Measurements from ENCODE around the gene GPR78.
"Not testable (repeated sequence)": the region's sequence is repeated elsewhere in the genome, so short reads cannot be mapped to it uniquely, and the experiment has no call there.

Gene GPR78

DNA sequence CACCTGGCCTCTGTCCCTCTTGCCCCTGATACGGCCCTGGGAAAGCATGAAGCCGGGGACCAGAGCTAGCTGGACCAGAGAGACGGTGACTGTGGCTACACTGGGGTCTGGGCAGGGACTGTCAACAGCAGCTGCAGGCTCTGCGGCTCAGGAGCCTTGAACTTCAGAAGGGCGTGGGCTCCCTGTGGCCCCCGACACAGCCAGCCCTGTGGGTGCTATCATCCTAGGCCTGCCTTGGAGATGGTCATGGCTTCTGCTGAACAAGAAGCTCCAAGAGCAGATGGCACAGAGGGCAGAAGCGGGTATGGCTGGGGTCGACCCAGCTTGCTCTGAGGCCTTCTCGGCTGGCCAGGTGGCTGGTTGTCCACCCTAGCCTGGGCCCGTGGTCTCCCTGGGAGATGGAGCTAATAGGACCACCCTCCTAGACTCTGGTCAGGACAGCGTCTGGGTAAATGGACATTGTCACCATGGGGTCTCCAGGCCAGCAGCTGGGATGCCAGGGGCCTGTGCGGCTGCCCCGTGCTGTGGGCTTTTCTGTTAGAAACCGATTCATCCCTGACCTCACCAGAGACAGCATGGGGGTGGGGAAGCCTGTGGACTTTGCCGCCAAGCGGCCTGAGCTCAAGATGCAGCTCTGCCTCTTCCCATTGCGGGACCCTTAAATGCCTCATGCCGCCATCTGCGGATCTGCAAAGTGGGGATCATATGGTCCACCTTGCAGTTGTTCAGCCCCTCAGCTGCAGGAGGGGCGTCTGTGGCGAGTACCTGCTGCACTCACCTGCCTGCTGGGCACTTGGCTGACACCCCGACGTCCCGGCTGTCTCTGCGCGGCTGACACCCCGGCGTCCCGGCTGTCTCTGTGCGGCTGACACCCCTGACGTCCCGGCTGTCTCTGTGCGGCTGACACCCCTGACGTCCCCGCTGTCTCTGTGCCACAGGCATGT, 33.5 kb downstream of the GPR78 start:
- no peaks in the 10 kb centered on the region for H3K27me3 Mint-ChIP-seq
- CTCF ChIA-PET, result interaction anchor here (1.0 kb wide), 1 partner anchor 306 kb away, joined by 3 read pairs; no protein-coding TSS in a partner anchor
- no peak overlapping the region for H3K27ac Mint-ChIP-seq
- H3K36me3 Mint-ChIP-seq, result no peaks in the 10 kb centered on the region
- DNase-seq, result no peak
- H3K9me3 Mint-ChIP-seq, result no peaks in the 10 kb centered on the region
- H3K4me3 Mint-ChIP-seq, result no peak overlapping the region
- H3K4me1 Mint-ChIP-seq, result no peaks in the 10 kb centered on the region

DNA sequence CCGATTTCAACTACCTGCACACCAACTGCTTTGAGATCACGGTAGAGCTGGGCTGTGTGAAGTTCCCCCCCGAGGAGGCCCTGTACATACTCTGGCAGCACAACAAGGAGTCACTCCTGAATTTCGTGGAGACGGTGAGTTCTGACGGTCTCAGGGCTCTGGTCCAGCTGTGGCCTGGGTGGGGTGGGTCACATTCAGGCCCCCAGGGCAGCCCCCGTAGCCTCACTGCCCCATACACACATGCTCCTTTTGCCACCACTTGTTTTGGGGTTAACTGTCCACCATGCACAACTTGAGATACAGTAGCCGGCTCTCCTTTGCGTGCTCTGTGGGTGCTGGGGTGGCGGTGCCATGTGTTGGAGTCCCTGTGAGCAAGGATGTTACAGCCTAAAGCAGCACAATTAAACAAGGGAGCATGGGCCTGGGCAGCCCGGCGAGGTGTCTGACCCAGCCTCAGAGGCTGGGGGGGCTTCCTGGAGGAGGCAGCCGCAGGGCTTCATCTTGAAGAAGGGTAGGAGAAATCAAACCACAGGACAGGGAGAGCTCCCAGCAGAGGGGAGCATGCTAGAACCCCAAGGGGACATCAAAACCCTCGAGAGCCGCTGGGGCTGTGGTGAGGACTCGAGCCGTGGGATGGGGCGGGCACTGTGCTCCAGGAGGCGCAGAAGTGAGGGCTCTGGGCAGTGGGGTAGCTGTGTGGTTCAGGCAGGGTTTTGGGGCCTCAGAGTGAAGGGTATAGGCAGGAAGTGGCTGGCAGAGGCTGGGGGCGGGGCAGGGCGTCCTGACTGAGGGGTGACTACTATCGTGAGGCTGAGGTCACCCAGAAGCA, 34.4 kb downstream of the GPR78 start:
- CTCF ChIA-PET, result no interaction called here
- Mint-ChIP-seq H3K27me3 (no peaks in the 10 kb centered on the region), H3K36me3 (no peaks in the 10 kb centered on the region), H3K9me3 (no peaks in the 10 kb centered on the region), H3K27ac (no peak overlapping the region), H3K4me1 (no peaks in the 10 kb centered on the region), H3K4me3 (no peak overlapping the region)
- DNase-seq, result no peak

DNA sequence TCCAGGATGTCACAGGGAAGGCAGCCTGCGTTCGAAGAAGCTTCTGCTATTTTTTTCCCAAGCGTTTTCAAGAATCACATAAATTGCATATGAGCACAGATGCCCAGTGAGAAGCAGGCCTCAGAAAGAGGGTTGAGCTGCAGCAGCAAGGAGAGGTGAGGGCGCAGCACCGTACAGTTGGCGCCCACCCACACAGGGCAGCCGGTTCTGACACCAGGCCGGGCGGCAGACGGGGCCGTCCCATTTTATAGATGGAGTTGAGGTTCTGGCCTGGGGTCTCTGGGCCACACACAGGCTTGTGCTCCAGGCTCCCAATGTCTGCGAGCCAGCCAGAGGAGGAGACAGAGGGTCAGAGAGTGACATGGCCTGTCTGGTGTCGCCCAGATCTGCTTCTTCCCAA, 35.2 kb downstream of the GPR78 start:
- no peaks in the 10 kb centered on the region for H3K4me1 Mint-ChIP-seq
- CTCF ChIA-PET, result no interaction called here
- no peak overlapping the region for H3K4me3 Mint-ChIP-seq
- no peak overlapping the region for H3K27ac Mint-ChIP-seq
- no peaks in the 10 kb centered on the region for H3K36me3 Mint-ChIP-seq
- H3K9me3 Mint-ChIP-seq, result no peaks in the 10 kb centered on the region
- H3K27me3 Mint-ChIP-seq, result no peaks in the 10 kb centered on the region
- DNase-seq, result no peak

DNA sequence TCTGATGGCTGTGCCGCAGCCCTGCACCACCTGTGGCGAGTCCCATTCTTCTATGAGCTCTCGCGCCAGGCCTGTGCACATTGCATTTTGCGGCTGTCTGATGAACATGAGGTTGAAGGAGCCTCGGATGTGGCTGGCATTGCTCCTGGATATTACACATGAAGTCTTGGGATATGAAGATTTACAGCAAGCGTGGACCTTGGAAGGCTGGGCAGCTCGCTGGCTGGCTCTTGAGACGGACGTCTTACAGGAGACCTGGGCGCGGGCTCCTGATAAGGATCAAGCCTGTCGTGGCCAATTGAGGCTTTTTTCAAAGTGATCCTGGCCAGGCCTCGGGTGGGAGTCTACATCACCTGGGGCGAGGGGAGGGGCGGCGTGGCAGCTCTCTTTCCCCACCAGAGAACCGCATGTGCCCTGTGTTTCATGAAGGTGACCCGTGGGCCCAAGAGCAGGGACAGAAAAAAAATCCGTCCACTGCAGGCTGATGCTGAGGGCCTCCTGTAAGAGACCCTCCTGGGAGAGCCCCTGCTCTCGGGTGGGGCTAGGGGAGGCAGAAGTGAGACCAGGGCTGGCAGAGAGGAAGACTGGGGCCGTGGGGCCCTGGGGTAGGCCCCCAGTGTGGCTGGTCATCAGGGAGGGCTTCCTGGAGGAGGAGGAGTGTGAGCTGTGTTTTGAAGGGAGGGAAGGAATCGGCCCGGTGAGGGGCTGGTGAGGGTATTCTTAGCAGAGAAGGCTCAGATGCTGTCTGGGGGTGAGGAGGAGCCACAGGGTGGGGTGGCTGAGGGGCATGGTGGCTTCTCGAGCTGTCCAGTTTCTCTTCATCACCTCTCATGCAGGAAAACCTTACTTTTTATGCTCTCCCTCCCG, 36.0 kb downstream of the GPR78 start:
- Mint-ChIP-seq H3K36me3 (no peaks in the 10 kb centered on the region), H3K9me3 (no peaks in the 10 kb centered on the region), H3K4me3 (no peak overlapping the region), H3K27me3 (no peaks in the 10 kb centered on the region), H3K27ac (no peak overlapping the region), H3K4me1 (no peaks in the 10 kb centered on the region)
- CTCF ChIA-PET, result no interaction called here
- no peak for DNase-seq

DNA sequence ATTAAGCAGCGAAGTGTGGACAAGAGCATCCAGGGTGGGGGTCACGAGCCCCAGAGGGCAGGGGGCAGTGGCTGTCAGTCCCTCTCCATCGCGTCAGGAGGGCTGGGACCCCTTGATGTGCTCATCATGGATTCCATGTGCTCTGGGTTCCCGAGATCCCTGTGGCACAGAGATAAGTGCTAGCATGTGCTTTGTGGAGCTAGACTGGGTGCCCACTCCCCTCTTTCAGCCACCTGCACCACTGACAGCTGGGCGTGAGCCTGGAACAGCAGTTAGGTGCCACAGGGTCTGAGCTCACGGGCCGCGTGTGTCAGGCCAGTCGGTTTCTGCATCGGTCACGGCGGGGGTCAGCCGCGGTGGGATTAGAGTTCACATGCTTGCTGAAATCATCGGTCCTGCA, 36.6 kb downstream of the GPR78 start:
- H3K9me3 Mint-ChIP-seq, result no peaks in the 10 kb centered on the region
- H3K36me3 Mint-ChIP-seq, result no peaks in the 10 kb centered on the region
- no peak overlapping the region for H3K4me3 Mint-ChIP-seq
- CTCF ChIA-PET, result no interaction called here
- H3K27ac Mint-ChIP-seq, result no peak overlapping the region
- DNase-seq, result no peak
- H3K4me1 Mint-ChIP-seq, result no peaks in the 10 kb centered on the region
- no peaks in the 10 kb centered on the region for H3K27me3 Mint-ChIP-seq

DNA sequence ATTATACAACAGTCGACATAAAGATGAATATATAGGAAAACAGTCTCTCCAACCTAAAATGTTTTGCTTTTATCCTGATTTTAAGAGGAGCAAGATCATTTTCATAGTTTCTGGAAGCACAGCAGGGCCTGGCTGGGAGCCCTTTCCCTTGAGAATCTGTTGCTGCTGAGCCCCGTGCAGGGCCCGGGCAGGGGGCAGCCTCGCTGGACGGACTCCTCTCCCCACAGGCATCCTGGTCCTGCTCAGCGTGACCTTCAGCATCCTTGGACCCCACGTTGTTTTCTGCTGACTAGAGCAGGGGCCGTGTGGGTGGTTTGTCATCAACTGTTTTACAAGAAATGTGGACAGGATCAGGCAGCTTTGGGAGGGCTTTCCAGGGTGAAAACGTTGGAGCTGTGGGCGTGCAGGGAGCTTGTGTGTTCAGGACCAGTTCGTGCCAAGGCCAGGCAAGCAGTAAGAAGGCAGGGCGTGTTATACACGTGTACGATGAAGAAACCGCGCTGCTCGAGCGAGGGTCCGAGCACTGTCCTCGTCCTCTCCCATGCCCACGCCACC, 37.4 kb downstream of the GPR78 start:
- no peaks in the 10 kb centered on the region for H3K27me3 Mint-ChIP-seq
- no peak overlapping the region for H3K4me3 Mint-ChIP-seq
- H3K36me3 Mint-ChIP-seq, result no peaks in the 10 kb centered on the region
- H3K27ac Mint-ChIP-seq, result no peak overlapping the region
- H3K4me1 Mint-ChIP-seq, result no peaks in the 10 kb centered on the region
- CTCF ChIA-PET, result interaction anchor here (1.3 kb wide), 1 partner anchor 10 kb away, joined by 3 read pairs; no protein-coding TSS in a partner anchor
- no peak for DNase-seq
- H3K9me3 Mint-ChIP-seq, result no peaks in the 10 kb centered on the region

DNA sequence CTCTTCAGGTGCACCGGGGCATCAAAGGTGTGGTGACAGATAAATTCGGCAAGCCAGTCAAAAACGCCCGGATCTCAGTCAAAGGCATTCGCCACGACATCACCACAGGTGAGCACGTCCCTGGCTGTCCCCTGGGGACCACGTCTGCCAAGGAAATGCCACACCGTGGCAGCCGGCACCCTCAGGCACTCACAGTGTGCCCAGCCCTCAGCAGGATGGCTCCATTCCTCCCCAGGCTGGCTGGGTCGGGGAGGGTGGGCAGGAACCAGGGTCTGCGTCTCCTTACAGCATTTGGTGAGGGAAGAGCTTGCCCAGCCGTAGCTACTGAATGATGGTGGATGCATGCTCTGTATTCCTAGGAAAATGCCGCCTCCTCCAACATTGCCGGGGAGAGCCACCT, 38.2 kb downstream of the GPR78 start:
- no peak for DNase-seq
- Mint-ChIP-seq H3K4me3 (no peak overlapping the region), H3K36me3 (no peaks in the 10 kb centered on the region), H3K4me1 (no peaks in the 10 kb centered on the region), H3K27ac (no peak overlapping the region), H3K9me3 (no peaks in the 10 kb centered on the region), H3K27me3 (no peaks in the 10 kb centered on the region)
- CTCF ChIA-PET, result interaction anchor here (1.3 kb wide), 1 partner anchor 11 kb away, joined by 3 read pairs; no protein-coding TSS in a partner anchor

DNA sequence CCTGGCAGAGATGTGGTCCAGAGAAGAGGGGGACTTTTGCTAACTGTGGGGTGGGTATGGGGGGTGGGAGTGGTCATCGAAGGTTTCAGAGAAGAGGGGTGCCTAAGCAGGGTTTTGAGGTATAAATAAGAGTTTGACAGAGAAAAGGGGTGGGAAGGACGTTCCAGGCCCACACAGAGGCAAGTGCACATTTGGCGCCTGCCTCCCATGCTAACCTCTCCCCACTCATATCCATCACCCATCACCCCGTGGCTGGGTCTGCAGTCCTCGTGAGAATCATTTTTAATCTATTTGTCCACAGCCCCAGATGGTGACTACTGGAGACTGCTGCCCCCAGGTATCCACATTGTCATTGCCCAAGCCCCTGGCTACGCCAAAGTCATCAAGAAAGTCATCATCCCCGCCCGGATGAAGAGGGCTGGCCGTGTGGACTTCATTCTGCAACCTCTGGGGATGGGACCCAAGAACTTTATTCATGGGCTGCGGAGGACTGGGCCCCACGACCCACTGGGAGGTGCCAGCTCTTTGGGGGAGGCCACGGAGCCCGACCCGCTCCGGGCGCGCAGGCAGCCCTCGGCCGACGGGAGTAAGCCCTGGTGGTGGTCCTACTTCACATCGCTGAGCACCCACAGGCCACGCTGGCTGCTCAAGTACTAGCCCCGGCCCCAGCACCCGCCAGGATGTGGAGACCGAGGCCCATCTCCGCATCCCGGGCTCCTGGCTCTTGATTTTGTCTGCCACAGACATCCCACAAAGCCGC, 38.9 kb downstream of the GPR78 start:
- no peak overlapping the region for H3K4me3 Mint-ChIP-seq
- H3K9me3 Mint-ChIP-seq, result no peaks in the 10 kb centered on the region
- no peaks in the 10 kb centered on the region for H3K36me3 Mint-ChIP-seq
- CTCF ChIA-PET, result interaction anchor here (1.3 kb wide), 1 partner anchor 12 kb away, joined by 3 read pairs; no protein-coding TSS in a partner anchor
- no peaks in the 10 kb centered on the region for H3K4me1 Mint-ChIP-seq
- H3K27ac Mint-ChIP-seq, result no peak overlapping the region
- no peaks in the 10 kb centered on the region for H3K27me3 Mint-ChIP-seq
- no peak for DNase-seq

DNA sequence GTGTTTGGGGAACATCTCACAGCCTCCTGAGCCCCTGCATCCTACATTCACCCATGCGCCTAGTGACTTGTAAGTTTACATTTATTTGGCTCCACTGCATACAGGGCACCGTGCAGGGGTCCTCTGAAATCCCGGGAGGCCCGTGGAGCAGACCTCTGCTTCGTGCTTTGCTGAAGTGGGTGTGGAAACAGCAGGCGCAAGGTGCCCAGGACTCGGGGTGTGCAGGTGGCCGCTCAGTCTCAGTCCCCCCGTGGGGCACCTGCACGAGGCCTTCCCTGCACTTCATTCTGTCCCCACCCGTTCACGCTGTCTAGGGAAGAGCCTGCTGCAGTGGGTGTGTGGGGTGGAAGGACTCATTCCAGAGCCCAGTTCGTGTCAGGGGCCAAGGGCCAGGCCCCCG, 40.9 kb downstream of the GPR78 start:
- H3K27ac Mint-ChIP-seq, CTCF ChIA-PET, H3K4me1 Mint-ChIP-seq, H3K4me3 Mint-ChIP-seq, H3K36me3 Mint-ChIP-seq, H3K27me3 Mint-ChIP-seq, H3K9me3 Mint-ChIP-seq, DNase-seq: not testable (repeated sequence)

DNA sequence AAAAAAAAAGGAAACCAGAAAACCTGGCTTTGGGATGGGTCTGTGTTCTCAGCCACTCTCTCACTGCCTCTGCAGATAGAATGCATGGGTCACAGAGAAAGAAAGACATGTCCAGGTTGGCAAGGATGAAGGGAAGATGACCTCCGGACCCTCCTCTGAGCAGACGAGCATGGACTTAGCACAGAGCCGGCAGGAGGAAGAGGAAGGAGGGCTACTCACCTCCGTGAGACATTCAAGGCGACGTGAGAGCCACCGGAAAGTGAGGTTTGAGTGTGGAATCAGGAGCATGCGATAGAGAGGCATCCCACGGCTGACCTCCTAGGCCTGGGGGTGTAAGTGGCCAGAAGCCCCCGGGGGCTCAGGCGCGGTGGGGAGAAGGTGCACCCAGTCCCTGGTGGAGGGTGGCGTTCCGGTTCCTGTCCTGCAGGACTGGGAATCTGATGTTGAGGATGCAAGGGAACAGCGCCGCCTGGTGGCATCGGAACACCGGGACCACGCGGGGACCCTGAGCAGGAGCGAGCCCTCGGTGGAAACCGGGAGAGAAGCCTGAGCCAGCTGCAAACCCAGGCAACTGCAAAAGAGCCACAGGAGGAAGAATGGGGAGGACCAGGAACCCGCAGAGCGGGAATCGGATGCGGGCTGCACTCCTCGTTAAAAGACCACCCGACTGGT, 44.5 kb downstream of the GPR78 start:
- H3K27me3 Mint-ChIP-seq, H3K4me1 Mint-ChIP-seq, DNase-seq, H3K36me3 Mint-ChIP-seq, H3K27ac Mint-ChIP-seq, H3K9me3 Mint-ChIP-seq, H3K4me3 Mint-ChIP-seq, CTCF ChIA-PET: not testable (repeated sequence)

DNA sequence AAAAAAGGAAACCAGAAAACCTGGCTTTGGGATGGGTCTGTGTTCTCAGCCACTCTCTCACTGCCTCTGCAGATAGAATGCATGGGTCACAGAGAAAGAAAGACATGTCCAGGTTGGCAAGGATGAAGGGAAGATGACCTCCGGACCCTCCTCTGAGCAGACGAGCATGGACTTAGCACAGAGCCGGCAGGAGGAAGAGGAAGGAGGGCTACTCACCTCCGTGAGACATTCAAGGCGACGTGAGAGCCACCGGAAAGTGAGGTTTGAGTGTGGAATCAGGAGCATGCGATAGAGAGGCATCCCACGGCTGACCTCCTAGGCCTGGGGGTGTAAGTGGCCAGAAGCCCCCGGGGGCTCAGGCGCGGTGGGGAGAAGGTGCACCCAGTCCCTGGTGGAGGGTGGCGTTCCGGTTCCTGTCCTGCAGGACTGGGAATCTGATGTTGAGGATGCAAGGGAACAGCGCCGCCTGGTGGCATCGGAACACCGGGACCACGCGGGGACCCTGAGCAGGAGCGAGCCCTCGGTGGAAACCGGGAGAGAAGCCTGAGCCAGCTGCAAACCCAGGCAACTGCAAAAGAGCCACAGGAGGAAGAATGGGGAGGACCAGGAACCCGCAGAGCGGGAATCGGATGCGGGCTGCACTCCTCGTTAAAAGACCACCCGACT, 50.2 kb downstream of the GPR78 start:
- H3K36me3 Mint-ChIP-seq, CTCF ChIA-PET, DNase-seq, H3K4me1 Mint-ChIP-seq, H3K27ac Mint-ChIP-seq, H3K27me3 Mint-ChIP-seq, H3K9me3 Mint-ChIP-seq, H3K4me3 Mint-ChIP-seq: not testable (repeated sequence)

DNA sequence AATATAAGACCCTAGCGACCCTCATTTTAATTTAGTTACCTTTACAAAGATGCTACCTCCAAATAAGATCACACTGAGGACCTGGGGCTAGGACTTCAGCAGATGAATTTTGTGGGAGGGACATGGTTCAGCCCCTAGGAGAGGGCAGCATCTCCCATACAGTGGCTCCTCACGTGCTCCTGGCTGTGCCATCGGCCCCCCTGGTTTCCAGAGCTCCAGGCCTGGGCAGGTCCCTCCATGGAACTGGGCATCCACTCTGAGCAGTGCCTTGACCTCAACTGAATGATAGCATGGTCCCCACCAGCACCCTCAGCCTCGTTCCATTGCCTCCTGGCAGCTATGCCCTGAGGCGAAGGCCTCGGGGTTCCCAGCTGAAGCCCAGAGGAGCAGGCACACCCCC, 51.7 kb downstream of the GPR78 start:
- H3K4me3 Mint-ChIP-seq, H3K9me3 Mint-ChIP-seq, CTCF ChIA-PET, H3K27me3 Mint-ChIP-seq, H3K36me3 Mint-ChIP-seq, DNase-seq, H3K4me1 Mint-ChIP-seq, H3K27ac Mint-ChIP-seq: not testable (repeated sequence)
